ENCODE results near the gene MTAP.

Gene MTAP

GRCh38 chr9:21933281-21933680, 130.8 kb downstream of the MTAP start:
- no peak for TF ChIP-seq SP3 (tag by site-specific recombination; IDR thresholded peaks at IDR 0.05)
- TF ChIP-seq ZNF423 (tag by site-specific recombination; IDR thresholded peaks at IDR 0.05) = no peak
- no peak for TF ChIP-seq ZEB2 (tag by site-specific recombination; IDR thresholded peaks at IDR 0.05)
- no peak for TF ChIP-seq KLF16 (tag by site-specific recombination; IDR thresholded peaks at IDR 0.05)
- TF ChIP-seq ZNF146 (tag by site-specific recombination; IDR thresholded peaks at IDR 0.05) = no peak
- TF ChIP-seq, protein P1, sequence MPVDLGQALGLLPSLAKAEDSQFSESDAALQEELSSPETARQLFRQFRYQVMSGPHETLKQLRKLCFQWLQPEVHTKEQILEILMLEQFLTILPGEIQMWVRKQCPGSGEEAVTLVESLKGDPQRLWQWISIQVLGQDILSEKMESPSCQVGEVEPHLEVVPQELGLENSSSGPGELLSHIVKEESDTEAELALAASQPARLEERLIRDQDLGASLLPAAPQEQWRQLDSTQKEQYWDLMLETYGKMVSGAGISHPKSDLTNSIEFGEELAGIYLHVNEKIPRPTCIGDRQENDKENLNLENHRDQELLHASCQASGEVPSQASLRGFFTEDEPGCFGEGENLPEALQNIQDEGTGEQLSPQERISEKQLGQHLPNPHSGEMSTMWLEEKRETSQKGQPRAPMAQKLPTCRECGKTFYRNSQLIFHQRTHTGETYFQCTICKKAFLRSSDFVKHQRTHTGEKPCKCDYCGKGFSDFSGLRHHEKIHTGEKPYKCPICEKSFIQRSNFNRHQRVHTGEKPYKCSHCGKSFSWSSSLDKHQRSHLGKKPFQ (tag by site-specific recombination; IDR thresholded peaks at IDR 0.05) = no peak
- TF ChIP-seq ZNF214 (tag by site-specific recombination; IDR thresholded peaks at IDR 0.05; ENCODE audit: borderline replicate concordance) = no peak
- TF ChIP-seq, protein P2, sequence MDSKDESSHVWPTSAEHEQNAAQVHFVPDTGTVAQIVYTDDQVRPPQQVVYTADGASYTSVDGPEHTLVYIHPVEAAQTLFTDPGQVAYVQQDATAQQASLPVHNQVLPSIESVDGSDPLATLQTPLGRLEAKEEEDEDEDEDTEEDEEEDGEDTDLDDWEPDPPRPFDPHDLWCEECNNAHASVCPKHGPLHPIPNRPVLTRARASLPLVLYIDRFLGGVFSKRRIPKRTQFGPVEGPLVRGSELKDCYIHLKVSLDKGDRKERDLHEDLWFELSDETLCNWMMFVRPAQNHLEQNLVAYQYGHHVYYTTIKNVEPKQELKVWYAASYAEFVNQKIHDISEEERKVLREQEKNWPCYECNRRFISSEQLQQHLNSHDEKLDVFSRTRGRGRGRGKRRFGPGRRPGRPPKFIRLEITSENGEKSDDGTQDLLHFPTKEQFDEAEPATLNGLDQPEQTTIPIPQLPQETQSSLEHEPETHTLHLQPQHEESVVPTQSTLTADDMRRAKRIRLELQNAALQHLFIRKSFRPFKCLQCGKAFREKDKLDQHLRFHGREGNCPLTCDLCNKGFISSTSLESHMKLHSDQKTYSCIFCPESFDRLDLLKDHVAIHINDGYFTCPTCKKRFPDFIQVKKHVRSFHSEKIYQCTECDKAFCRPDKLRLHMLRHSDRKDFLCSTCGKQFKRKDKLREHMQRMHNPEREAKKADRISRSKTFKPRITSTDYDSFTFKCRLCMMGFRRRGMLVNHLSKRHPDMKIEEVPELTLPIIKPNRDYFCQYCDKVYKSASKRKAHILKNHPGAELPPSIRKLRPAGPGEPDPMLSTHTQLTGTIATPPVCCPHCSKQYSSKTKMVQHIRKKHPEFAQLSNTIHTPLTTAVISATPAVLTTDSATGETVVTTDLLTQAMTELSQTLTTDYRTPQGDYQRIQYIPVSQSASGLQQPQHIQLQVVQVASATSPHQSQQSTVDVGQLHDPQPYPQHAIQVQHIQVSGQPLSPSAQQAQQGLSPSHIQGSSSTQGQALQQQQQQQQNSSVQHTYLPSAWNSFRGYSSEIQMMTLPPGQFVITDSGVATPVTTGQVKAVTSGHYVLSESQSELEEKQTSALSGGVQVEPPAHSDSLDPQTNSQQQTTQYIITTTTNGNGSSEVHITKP (tag by site-specific recombination; IDR thresholded peaks at IDR 0.05) = no peak
- TF ChIP-seq, protein P3, sequence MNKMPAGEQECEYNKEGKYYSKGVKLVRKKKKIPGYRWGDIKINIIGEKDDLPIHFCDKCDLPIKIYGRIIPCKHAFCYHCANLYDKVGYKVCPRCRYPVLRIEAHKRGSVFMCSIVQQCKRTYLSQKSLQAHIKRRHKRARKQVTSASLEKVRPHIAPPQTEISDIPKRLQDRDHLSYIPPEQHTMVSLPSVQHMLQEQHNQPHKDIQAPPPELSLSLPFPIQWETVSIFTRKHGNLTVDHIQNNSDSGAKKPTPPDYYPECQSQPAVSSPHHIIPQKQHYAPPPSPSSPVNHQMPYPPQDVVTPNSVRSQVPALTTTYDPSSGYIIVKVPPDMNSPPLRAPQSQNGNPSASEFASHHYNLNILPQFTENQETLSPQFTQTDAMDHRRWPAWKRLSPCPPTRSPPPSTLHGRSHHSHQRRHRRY (tag by site-specific recombination; IDR thresholded peaks at IDR 0.05) = no peak
- TF ChIP-seq GFI1B (tag by site-specific recombination; IDR thresholded peaks at IDR 0.05) = no peak
- no peak for TF ChIP-seq ZFHX2 (tag by site-specific recombination; conservative IDR thresholded peaks at IDR 0.05)
- Histone ChIP-seq H3K4me1 (ENCODE audit: control insufficient read depth, insufficient read depth, low read length) (0 out of 2 replicates have a peak, but pooled peaks cover 3% of the 10 kb centered on the region), H3K36me3 (ENCODE audit: control insufficient read depth in 2 of 2, insufficient read depth in 1 of 2, low read length in 2 of 2) (no peaks in the 10 kb centered on the region), H3K4me3 (ENCODE audit: low read depth, low read length) (no peak overlapping the region), H3K9me3 (ENCODE audit: control insufficient read depth, insufficient read depth, low read depth, low read length) (no peaks in the 10 kb centered on the region), H3K27ac (ENCODE audit: extremely low read depth, low read depth, low read length) (no peak overlapping the region)
- POLR2A ChIA-PET = no interaction called here
- CTCF ChIA-PET = interaction anchor here (0.6 to 1.0 kb wide), 2 partner anchors 43 to 117 kb away, joined by 3 read pairs; no protein-coding TSS in a partner anchor

DNA sequence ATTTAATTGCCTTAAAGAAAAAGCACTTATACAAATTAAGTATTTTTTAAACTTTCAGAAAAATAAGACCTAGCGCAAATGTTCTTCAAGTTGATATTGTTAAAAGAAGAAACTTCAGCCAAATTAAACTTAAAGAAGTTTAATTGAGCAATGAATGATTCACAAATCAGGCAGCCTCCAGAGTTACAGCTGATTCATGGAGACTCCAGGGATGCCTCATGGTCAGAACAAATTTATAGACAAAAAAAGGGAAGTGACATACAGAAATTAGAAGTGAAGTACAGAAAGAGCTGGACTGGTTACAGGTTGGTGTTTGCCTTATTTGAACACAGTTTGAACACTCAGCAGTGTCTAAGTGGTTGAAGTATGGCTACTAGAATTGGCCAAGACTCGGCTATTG, 131.4 kb downstream of the MTAP start:
- no peaks in the 10 kb centered on the region for H3K36me3 ChIP-seq (ENCODE audit: control insufficient read depth in 2 of 2, insufficient read depth in 1 of 2, low read length in 2 of 2)
- TF ChIP-seq ZNF146 (tag by site-specific recombination; IDR thresholded peaks at IDR 0.05) (no peak), SALL2 (tag by site-specific recombination; IDR thresholded peaks at IDR 0.05; ENCODE audit: borderline replicate concordance) (no peak), ZNF23 (tag by site-specific recombination; IDR thresholded peaks at IDR 0.05; ENCODE audit: borderline replicate concordance) (no peak)
- TF ChIP-seq, protein P4, sequence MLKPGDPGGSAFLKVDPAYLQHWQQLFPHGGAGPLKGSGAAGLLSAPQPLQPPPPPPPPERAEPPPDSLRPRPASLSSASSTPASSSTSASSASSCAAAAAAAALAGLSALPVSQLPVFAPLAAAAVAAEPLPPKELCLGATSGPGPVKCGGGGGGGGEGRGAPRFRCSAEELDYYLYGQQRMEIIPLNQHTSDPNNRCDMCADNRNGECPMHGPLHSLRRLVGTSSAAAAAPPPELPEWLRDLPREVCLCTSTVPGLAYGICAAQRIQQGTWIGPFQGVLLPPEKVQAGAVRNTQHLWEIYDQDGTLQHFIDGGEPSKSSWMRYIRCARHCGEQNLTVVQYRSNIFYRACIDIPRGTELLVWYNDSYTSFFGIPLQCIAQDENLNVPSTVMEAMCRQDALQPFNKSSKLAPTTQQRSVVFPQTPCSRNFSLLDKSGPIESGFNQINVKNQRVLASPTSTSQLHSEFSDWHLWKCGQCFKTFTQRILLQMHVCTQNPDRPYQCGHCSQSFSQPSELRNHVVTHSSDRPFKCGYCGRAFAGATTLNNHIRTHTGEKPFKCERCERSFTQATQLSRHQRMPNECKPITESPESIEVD (tag by site-specific recombination; IDR thresholded peaks at IDR 0.05) = no peak
- ChIA-PET POLR2A (interaction anchor here (0.6 kb wide), 1 partner anchor 37 kb away, joined by 3 read pairs; no protein-coding TSS in a partner anchor), CTCF (no interaction called here)
- 0 out of 2 replicates have a peak, but pooled peaks cover 3% of the 10 kb centered on the region for H3K4me1 ChIP-seq (ENCODE audit: control insufficient read depth, insufficient read depth, low read length)
- no peak overlapping the region for H3K27ac ChIP-seq (ENCODE audit: extremely low read depth, low read depth, low read length)
- no peaks in the 10 kb centered on the region for H3K9me3 ChIP-seq (ENCODE audit: control insufficient read depth, insufficient read depth, low read depth, low read length)
- H3K4me3 ChIP-seq (ENCODE audit: low read depth, low read length) = no peak overlapping the region
